Measurements from ENCODE around the gene VCAN.

Gene VCAN

DNA sequence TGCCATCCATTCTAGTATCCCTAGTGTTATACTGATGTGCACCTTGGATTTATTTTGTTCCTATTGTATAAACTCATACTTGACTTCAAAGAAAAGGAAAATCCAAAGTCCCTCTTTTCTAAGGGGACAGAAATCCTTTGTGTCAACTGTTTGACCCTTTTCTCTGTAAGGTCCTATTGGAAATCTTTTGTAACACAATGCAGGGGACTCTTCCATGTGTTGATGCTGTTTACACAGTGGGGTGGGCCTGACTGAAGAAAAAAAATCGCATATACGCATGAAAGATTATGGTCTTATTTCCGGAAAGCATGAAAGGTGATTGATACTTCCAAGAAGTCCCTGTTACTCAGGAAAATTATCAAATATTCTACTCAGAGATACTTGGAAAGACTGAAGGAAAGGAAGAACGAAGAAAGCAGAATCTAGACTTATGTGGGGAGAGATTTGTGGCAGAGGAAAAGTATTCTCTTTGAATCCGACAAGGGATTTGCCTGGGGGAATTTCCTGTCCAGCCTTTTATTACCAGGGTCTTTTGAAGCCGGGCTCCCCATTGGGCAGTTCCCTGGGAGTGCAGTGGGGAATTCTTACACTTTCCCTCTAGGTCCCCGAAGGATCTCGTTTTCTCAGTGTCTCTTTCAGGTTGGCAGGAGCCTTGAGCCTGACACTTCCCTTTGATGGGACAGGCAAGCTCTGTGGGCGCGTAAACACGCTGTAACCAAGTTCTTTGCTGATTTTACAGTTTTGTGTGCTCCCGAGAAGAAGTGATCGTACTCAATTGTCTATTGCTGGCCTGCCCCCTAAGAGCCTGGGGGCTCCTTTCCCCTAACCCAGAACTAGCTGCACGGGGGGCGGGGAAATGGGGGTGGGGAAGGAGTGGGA lies 779 bp upstream of the VCAN start:
- no peak for DNase-seq

- no peak for DNase-seq
These were observed 616 bp downstream of the VCAN start for GRCh38 chr5:83472213-83472507.

DNA sequence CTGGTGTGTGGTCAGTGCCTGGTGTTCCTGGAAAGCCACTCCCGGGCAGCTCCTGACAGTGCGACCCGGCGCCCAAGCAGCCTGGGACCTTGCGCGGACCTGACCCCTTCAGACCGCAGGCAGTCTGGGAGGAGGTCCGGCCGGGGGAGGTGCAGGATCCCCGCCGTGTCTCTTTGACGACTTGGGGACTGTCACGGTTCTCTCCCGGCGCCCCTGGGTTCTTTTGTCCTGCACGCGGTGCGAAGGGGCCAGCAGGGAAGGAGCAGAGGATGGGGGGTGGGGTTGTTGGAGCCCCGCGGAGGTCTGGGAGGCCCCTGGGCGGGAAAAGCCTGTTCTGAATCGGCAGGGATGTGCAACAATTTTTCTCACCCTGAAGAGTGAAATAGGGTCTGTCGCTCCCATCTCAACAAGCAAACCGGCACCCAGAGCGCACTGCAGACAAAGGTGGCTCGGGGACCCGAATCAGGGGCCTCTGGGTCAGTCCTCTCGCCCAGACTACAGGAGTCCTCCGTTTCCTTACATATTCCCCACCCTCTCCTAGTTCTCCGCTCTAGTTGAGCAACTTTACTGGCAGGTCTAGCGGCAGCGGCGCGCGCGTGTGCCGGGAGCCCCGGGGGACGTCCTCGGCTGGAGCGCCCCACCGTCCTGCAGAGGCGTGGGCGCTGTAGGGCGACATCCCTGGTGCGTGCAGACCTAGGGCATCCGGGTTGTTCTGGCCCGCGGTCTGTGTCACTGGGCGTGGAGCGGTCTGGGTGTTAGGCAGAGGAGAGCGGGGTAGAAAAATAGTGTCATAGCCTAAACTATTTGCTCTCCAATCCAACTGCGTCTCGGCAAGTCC lies 1.2 kb downstream of the VCAN start:
- no peak for DNase-seq

GRCh38 chr5:83473346-83474160 lies 2.0 kb downstream of the VCAN start:
- DNase-seq = peak; percentile 28

DNA sequence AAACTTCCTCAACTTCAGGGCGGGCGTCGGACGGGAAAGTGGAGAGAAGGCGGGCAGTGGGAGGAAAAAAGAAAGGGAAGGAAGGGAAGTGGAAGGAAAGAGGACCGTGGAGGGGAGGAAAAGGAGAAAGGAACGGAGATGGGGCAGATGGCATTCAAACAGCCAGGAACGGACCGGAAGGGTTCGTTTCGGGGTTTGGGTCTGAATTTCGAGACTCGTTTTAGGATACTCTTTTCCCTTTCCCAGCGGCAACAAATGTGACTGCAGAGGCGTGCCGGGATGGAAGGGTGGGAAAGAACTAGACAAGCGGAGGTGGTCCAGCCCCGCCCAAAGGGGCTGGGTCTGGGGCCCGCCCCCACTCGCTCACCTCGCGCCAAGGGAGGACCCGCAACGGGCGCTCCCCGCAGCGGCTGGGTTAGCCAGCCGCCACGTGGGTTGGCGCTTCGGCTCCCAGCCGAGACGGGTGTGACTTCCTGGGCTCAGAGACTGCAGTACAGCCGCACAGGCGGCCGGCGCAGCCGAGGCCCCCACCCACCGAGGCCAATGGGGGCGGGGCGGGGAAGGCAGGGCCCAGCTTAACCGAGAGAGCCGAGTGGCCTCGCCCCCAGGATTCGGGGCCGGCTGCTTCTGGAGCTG lies 2.7 kb downstream of the VCAN start:
- peak; percentile 13 for DNase-seq

DNA sequence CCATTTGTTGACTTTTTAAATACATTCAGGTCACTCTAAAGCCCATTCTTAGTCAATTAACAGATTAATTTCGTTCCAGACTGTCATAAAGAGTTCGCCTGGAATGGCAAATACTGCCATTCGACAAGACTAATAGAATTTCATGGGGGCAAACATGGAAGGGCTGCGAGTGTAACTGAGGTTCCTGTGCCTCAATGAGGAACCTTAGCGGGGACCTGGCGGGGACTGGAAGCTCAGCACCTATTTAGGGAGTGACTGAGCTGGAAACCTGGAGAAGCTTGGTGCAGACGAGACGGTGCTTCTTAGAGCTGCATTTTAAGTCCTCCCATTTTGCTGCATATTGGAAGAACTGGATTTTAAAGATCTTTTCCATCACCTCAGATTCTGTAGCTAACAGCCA lies 3.4 kb downstream of the VCAN start:
- DNase-seq = no peak

GRCh38 chr5:83475391-83475863 lies 3.9 kb downstream of the VCAN start:
- no peak for DNase-seq

GRCh38 chr5:83475935-83476814 lies 4.6 kb downstream of the VCAN start:
- DNase-seq = no peak

DNA sequence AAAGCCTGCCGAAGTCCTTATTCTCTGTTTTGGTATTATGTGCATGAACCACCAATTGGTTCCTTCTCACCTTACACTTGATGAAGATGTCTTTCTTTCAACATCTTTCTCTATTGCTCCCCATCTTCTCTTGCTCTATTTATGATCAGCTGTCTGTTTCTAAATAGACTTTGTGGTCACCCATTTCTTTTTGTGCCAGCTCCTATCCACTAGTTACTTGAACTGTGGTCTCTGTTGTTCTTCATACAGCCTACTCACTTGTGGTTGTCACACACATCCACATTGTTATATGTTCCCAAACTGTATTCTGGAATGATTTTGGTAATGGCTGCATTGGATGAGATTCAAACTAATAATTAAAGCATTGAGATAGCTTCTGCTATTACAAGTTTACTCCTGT lies 11.4 kb downstream of the VCAN start:
- DNase-seq = no peak

- DNase-seq = no peak
These were observed 12.8 kb downstream of the VCAN start for GRCh38 chr5:83484294-83484693.

DNA sequence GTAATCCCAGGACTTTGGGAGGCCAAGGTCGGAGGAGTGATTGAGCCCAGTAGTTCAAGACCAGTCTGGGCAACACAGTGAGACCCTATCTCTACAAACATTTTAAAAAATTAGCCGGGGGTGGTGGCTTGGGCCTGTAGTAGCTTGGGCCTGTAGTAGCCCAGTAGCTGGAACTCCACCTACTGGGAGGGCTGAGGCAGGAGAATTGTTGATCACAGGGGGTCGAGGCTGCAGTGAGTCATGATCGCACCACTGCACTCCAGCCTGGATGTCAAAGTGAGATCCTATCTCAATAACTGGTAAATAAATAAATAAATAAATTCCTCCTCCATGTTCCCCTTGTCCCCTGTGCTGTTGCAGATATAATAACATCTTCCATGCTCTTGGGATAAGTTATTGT lies 14.3 kb downstream of the VCAN start:
- DNase-seq = no peak

GRCh38 chr5:83487155-83487554 lies 15.6 kb downstream of the VCAN start:
- DNase-seq = no peak

DNA sequence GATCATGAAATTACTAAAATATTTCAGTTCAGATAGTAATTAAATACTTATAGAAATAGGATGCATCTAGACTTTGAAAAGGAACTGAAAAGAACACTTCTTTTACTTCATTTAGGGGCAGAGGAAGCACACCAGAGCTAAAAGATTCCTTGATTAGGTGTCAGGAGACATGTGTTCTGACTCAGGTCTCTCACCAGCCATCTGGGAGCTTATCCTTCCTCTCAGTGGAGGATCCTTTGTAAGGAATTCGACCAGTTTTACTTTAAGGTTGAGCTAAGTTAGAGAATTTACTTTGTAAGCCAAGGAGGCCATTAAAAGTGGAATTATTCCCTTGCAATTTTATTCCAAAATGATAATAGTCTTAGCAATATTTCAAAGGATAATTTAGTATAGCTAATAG lies 16.7 kb downstream of the VCAN start:
- DNase-seq = no peak

DNA sequence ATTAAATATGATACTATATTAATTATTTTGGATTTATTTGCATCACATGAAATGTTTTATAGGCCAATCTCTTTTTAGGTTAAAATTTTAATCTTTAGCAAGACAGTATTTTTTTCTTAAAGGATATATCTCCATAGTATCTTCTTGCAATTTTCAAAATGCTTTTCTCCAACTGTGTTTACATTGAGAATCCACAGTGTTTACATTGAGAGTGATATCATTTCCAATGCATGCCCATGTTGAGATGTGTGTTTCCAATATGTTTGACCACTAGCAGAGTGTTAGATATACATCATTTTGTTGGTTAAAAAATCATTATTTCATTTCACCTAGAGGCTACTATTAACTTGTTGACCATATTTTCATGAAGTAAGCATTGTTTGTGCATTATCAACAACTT lies 17.3 kb downstream of the VCAN start:
- DNase-seq = no peak

DNA sequence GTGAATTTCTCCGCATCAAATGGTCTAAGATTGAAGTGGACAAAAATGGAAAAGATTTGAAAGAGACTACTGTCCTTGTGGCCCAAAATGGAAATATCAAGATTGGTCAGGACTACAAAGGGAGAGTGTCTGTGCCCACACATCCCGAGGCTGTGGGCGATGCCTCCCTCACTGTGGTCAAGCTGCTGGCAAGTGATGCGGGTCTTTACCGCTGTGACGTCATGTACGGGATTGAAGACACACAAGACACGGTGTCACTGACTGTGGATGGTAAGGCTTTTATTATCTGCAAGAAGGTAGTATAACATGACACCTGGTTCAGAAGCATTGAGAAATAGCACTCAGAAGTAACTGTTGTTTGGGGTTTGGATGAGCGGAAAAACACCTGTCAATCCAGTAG lies 18.7 kb downstream of the VCAN start:
- no peak for DNase-seq

DNA sequence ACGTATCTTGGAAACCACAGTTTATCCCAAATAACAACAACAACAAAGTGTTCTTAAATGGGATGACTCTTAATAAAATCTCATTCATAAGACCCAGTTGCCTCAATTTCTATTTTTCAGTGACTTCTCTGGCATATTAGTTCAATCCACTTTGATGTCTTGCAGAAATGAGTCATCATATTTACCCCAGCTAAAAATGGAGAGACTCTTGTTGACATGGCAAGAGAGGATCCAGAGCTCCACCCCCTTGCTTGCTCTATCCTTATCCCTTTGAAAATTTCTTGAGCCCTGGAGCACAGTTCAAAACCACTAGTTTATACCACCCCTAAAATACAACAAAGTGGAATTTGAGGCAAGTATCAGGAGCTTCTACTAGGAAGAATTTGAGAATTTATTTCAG lies 20.8 kb downstream of the VCAN start:
- no peak for DNase-seq

DNA sequence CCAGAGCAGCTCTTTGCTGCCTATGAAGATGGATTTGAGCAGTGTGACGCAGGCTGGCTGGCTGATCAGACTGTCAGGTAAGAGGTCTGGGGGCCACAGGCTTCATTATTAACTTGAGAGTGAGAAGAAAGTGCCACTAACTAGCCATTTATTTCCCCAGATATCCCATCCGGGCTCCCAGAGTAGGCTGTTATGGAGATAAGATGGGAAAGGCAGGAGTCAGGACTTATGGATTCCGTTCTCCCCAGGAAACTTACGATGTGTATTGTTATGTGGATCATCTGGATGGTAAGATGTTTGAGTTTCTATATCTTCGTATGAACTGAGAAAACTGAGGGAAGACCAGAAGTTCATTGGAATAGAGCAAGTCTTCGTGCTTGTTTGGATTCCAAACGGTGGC lies 22.1 kb downstream of the VCAN start:
- no peak for DNase-seq

- DNase-seq = no peak
These were observed 22.6 kb downstream of the VCAN start for GRCh38 chr5:83494087-83494620.

GRCh38 chr5:83494666-83495065 lies 23.1 kb downstream of the VCAN start:
- DNase-seq = no peak

- no peak for DNase-seq
These were observed 25.1 kb downstream of the VCAN start for GRCh38 chr5:83496626-83497025.

- DNase-seq = no peak
These were observed 27.0 kb downstream of the VCAN start for GRCh38 chr5:83498585-83498984.

- no peak for DNase-seq
These were observed 32.1 kb downstream of the VCAN start for GRCh38 chr5:83503662-83504061.

All from activated gamma-delta T cell treated with Interleukin-2 at 50 U/mL for 16 hours (primary cell).